Activated naive CD8-positive, alpha-beta T cell treated with anti-CD3 and anti-CD28 coated beads, Interleukin-2, amount 10 ng/mL, durations not matched to agents 7 days and 5 days (primary cell): Measurements from ENCODE around the gene TMED4. TPM values are rescaled to one million over a fixed set of nuclear protein-coding genes. Genes with fewer than 3 reads are reported as not detected.
A peak's percentile ranks its signal among the peaks of the same experiment; 100 is the strongest.
"Not testable (repeated sequence)": the region's sequence is repeated elsewhere in the genome, so short reads cannot be mapped to it uniquely, and the experiment has no call there.

ENCODE experiments used
- ATAC-seq: fragments of 150-1000 bp; cut with Tn5 transposase; one replicate; pipeline ENCODE4 v1.10.0; 2021; ENCODE audit warnings: low read depth, moderate library complexity
- POLR2A ChIA-PET: fragments of 350-600 bp; sonication (Branson Sonifier 250); formaldehyde crosslinking; loops from one replicate; lab custom pipeline; 2021; ENCODE audit warnings: antibody characterized with exemption; lab: Charles Lee
- DNase-seq: peaks from one replicate; pipeline ENCODE4 v3.0.0; 2021
- H3K27ac Mint-ChIP-seq: one replicate; pipeline ENCODE4 v1.8.0; 2022; ENCODE audit warnings: mild to moderate bottlenecking, mixed read lengths
- H3K27me3 Mint-ChIP-seq: one replicate; pipeline ENCODE4 v1.8.0; 2022; ENCODE audit warnings: mild to moderate bottlenecking, moderate library complexity, mixed read lengths
- H3K36me3 Mint-ChIP-seq: one replicate; pipeline ENCODE4 v1.8.0; 2021; ENCODE audit warnings: mild to moderate bottlenecking, mixed read lengths
- H3K4me1 Mint-ChIP-seq: one replicate; pipeline ENCODE4 v1.8.0; 2021; ENCODE audit warnings: mixed read lengths
- H3K4me3 Mint-ChIP-seq: one replicate; pipeline ENCODE4 v1.8.0; 2022; ENCODE audit warnings: mild to moderate bottlenecking, moderate library complexity, mixed read lengths
- H3K9me3 Mint-ChIP-seq: one replicate; pipeline ENCODE4 v1.8.0; 2021; ENCODE audit warnings: mixed read lengths
- total RNA-seq, 2 experiments: library from RNA; stranded (reverse); gene quantifications; one replicate each; pipeline ENCODE4 v1.2.3, GENCODE V29; 2021

The TMED4 gene
- total RNA-seq, 2 experiments from 2014 or later: 91.4 to 94.3 TPM

DNA sequence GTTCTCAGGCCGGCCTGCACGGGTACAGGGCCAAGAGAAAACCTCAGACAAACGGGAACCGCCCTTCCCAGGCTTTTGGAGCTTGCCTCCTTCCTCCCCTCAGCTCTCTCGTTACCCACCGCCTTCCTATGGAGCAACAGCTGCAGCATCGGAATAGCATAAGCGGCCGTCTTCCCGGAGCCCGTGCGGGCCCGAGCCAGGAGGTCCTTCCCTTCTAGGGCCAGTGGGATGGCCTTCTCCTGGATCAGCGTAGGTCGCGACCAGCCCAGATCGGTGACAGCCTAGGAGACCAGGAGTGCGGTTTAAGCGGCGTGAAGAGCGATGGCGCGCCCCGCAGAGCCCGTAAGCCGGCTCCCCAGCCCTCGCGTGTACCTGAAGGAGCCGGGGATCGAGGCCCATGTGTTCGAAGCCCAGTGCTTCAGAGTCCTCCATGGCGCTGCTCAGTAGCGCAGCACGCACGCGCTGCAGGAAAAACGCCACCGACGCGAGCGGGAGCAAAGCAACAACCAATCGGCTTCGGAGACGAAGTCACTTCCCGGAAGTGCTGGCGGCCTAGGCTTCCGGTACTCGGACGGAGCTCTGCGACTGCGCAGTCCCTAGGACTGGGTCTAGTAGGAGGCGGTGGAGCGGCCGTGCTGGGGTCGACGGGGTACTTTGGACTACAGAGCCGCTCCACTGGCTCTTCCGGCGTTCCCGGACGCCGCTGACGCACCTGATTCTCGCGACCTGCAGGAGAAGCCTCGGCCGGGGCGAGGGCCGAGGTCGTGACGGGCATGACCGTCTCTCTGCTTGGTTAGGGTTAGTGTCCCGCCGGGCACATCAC lies 8.4 kb downstream of the TMED4 start, which contains the start of gene DDX56:
Gene DDX56, minus strand, starts transcription at position 445 of the 823 bp plus-strand sequence. Its CDS starts 13 bp downstream, at position 432.
- peak; percentile 90 for DNase-seq
- POLR2A ChIA-PET: interaction anchor here (0.5 to 2.5 kb wide), 17 partner anchors 8 to 402 kb away, joined by 3 to 25 read pairs (median 4); partner anchors contain the start of genes H2AZ2, NUDCD3, OGDH and PURB
- Mint-ChIP-seq H3K27me3 (no peaks in the 10 kb centered on the region), H3K4me3 (peak within 1 kb of the TSS; percentile 96), H3K36me3 (peaks cover 33% of the 10 kb centered on the region), H3K4me1 (peaks cover 23% of the 10 kb centered on the region), H3K27ac (peak within 1 kb of the TSS; percentile 95), H3K9me3 (no peaks in the 10 kb centered on the region)
- peak; percentile 97 for ATAC-seq

DNA sequence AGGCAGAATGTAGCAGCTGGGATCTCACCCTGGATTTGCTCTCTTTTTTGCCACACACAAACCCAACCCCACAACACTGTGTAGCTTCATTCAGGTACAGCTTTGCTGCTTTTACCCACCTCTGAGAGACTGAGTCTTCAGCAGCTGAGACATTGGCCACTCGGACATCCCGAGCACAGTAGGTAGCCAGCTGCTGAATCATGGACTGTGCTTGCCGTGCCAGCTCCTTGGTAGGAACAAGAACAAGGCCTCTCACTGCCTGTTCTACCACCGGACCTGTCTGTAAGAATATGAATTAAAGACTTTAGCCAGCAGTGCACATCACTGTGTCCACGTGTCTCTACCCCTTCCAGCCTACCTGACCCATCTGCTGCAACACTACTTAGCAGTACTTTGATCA lies 9.3 kb downstream of the TMED4 start:
- Mint-ChIP-seq H3K4me3 (peak overlapping the region; percentile 96), H3K27ac (peak overlapping the region; percentile 95), H3K36me3 (peaks cover 27% of the 10 kb centered on the region), H3K9me3 (no peaks in the 10 kb centered on the region), H3K4me1 (peaks cover 23% of the 10 kb centered on the region), H3K27me3 (no peaks in the 10 kb centered on the region)
- POLR2A ChIA-PET: interaction anchor here (1.0 to 2.5 kb wide), 7 partner anchors 7 to 539 kb away, joined by 3 to 25 read pairs (median 7); partner anchors contain the start of genes H2AZ2, NUDCD3, TBRG4 and TMED4
- DNase-seq (no peak), ATAC-seq (no peak)

DNA sequence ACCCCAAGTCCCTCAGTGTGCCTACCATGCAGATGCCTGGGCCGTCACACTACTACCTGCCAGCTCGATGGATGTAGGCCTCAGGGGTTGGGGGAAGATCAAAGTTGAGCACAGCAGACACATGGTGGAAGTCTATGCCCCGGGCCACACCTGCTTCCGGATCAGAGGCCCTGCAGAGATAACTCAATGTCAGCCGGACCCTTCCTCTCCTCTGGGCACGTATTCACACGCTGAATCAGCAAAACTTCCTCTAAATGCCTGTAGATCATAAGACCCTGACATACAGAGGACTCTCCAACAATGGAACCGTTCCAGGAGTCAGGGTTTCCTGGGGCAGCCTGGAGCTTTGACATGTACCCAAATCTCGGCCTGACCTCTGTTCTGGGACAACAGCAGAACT lies 12.1 kb downstream of the TMED4 start:
- Mint-ChIP-seq H3K4me3 (no peak overlapping the region), H3K36me3 (peaks cover 24% of the 10 kb centered on the region), H3K4me1 (peaks cover 22% of the 10 kb centered on the region), H3K9me3 (no peaks in the 10 kb centered on the region), H3K27me3 (no peaks in the 10 kb centered on the region), H3K27ac (no peak overlapping the region)
- DNase-seq (no peak), ATAC-seq (no peak)
- POLR2A ChIA-PET: interaction anchor here (1.5 kb wide), 1 partner anchor 12 kb away, joined by 4 read pairs; the partner anchor contains the start of gene TMED4

DNA sequence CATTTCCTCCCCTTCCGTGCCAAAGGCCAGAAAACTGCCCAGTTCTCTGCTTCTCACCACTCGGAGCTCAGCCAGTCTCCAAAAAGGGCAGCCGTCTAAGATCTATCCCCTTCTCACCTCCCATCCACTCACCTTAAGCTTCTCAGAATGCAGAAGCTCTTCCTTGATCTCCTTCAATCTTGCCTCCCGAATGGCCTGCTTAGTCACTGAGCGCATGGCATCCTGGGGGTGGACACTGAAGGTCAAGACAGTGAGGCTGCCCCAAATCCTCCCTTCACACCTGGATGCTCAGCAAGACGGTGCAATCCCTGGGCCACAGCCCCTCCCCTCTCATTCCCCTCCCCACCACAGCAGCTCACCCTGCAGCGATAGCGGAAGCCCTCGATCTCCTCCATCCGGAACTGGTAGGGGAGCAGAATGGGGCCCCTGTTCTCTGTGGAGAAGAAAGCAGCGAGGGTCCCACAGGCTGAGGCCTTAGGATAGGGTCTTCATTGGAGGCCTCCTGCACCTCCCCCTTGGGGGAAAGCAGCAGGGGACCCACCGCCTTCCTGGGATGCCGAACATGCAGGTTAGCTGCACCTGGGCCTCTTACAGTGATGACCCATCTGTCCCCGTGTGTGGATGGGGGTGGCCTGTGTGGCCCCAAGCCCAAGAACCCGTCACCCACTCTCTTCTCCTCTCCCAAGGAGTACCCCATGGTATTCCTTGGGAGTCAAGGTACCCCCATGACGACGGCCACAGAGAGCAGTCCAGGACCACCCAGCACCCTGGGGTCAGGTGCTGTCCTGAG lies 13.1 kb downstream of the TMED4 start:
- Mint-ChIP-seq H3K9me3 (no peaks in the 10 kb centered on the region), H3K4me3 (no peak overlapping the region), H3K36me3 (peaks cover 32% of the 10 kb centered on the region), H3K27me3 (no peaks in the 10 kb centered on the region), H3K4me1 (peaks cover 19% of the 10 kb centered on the region), H3K27ac (peak overlapping the region; percentile 40)
- ATAC-seq (no peak), DNase-seq (no peak)
- POLR2A ChIA-PET: no interaction called here

DNA sequence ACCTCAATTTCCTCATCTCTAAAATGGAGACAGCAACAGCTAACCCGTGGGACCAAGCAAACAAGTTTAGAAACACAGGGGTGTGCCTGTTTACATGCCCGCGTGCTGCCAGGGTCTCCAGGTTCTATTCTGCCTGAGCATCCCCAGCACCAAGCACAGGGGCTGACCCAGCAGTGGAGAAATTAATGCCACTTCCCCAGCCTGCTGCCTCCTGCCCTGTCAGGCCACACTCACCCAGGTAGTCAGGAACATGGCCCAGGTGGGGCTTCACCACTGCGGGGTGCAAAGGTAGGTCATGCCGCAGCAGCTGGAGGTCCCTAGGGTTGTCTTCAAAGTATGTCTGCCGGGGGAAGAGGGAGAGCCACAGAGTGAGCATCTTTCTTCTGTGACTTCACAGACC lies 14.1 kb downstream of the TMED4 start:
- Mint-ChIP-seq H3K27ac (no peak overlapping the region), H3K4me1 (peaks cover 15% of the 10 kb centered on the region), H3K4me3 (no peak overlapping the region), H3K9me3 (no peaks in the 10 kb centered on the region), H3K27me3 (no peaks in the 10 kb centered on the region), H3K36me3 (peaks cover 30% of the 10 kb centered on the region)
- DNase-seq (no peak), ATAC-seq (no peak)
- POLR2A ChIA-PET: no interaction called here

DNA sequence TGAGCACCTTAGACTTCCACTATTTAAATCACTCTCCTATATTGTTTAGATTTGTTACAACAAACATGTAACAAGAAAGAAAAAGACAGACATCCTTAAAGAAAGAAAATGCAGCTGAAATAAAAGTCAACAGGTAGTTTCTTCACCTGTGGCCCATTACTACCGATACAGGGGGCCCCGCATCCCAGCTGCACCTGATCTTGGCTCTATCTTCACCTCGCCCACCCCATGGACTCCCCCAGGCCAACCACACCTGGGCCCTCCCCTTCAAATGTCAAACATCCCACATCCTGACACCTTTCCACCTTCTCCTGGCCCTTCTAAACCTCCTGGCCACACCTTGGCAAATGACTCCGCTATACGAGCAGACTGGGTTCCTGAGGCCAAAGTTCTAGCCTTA lies 15.4 kb downstream of the TMED4 start:
- Mint-ChIP-seq H3K9me3 (no peaks in the 10 kb centered on the region), H3K27ac (no peak overlapping the region), H3K4me3 (no peak overlapping the region), H3K36me3 (peaks cover 24% of the 10 kb centered on the region), H3K27me3 (no peaks in the 10 kb centered on the region), H3K4me1 (peaks cover 9% of the 10 kb centered on the region)
- POLR2A ChIA-PET: no interaction called here
- ATAC-seq: no peak
- DNase-seq: no peak

DNA sequence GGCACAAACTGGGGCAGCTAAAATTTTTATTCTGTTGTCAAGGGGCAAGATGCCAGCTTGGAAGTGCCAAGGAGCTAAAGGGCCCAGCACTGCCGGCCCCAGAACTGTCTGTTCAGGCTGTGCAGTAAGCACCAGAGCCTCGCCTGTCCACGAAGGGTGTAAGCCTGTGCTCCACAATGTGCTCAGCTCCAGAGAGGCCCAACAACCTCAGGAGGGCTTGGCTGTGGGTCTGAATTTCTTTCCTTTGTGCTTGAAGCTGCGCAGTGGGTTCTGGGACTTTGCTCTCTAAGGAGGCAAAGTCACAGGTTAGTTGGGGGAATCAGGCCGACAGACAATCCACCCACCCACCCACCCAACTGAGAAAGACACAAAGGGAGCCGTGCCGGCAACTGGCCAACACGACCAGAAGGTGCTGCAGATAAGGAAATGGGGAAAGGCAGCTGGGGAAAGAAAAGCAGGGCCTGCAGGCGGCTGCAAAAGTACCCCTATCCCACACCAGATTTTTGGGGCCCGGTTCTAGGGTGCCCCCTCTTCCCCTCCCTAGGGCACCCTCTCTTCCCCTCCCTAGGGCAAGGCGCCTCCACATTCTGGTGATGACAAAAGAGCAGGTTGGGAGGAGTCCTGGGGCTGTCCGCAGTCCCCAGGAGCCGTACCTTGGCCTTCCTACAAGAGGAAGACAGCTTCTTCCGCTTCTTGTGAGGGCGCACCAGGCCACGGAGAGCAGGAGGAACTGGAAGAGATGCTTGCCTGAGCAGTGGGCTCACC lies 16.1 kb downstream of the TMED4 start:
- POLR2A ChIA-PET: interaction anchor here (0.6 to 2.0 kb wide), 7 partner anchors 8 to 577 kb away, joined by 3 to 16 read pairs (median 6); partner anchors contain the start of genes DDX56 and H2AZ2
- Mint-ChIP-seq H3K9me3 (no peaks in the 10 kb centered on the region), H3K36me3 (peaks cover 21% of the 10 kb centered on the region), H3K4me3 (no peak overlapping the region), H3K4me1 (peaks cover 9% of the 10 kb centered on the region), H3K27ac (peak overlapping the region; percentile 71), H3K27me3 (no peaks in the 10 kb centered on the region)
- ATAC-seq: peak; percentile 41
- no peak for DNase-seq

DNA sequence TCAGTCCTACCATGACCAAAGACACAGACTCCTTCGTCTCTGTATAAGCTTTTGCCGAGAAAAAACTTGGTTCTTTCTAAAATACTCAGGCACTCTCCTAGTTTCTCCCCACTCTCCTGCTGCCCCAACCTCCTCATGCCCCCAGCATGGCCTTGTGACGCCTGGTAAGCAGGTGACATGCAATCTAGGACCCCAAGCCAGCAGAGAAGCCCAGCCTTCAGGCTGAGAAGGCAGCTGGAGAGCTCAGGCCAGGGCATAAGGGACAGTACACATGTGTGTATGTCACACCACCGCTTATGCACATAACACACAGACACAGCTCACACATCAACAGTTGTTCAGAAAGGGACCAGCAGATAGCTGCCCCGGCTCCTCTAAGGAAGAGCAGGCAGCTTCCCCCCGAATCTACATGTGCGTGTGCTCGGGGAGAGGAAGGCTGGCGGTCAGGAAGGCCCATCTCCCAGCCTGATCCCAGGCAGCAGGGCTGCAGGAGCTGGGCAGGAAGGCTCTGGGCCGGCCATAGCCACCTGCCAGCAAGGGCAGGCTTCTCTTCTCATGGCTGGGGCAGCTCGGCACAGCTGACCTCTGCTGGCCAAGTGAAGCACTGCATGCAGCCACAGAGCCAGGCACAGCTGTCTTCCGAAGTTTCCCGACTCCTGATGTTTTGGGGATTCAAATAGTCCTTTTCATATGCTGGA lies 16.8 kb downstream of the TMED4 start:
- H3K4me3 Mint-ChIP-seq: no peak overlapping the region
- H3K27me3 Mint-ChIP-seq: no peaks in the 10 kb centered on the region
- DNase-seq (peak; percentile 77), ATAC-seq (peak; percentile 81)
- H3K4me1 Mint-ChIP-seq: peaks cover 9% of the 10 kb centered on the region
- no peaks in the 10 kb centered on the region for H3K9me3 Mint-ChIP-seq
- peak overlapping the region; percentile 71 for H3K27ac Mint-ChIP-seq
- POLR2A ChIA-PET: interaction anchor here (0.6 to 2.0 kb wide), 7 partner anchors 8 to 576 kb away, joined by 3 to 16 read pairs (median 6); partner anchors contain the start of genes DDX56 and H2AZ2
- H3K36me3 Mint-ChIP-seq: peaks cover 21% of the 10 kb centered on the region

DNA sequence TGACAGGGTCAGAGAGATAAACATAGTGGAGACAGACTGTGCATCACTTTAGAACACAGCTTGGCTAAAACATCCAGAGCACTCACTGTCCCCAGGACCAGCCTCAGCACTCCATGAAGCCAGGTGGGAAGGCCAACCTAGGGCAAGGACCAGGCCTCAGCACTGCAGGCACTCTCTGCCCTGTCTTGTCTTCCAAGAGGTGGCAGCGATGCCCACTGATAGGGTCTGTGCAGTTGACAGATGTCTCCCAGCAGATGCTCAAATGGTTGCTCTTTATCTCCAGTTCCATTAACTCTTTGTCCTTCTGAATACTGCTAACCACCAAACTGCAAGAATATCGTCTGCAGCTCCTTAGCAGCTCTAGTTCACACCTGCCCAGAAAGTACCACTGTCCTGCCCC lies 17.4 kb downstream of the TMED4 start:
- no peak overlapping the region for H3K4me3 Mint-ChIP-seq
- POLR2A ChIA-PET: interaction anchor here (1.4 to 2.0 kb wide), 4 partner anchors 9 to 323 kb away, joined by 6 to 16 read pairs (median 7); partner anchors contain the start of genes DDX56 and H2AZ2
- H3K27me3 Mint-ChIP-seq: no peaks in the 10 kb centered on the region
- no peaks in the 10 kb centered on the region for H3K9me3 Mint-ChIP-seq
- H3K4me1 Mint-ChIP-seq: peaks cover 9% of the 10 kb centered on the region
- H3K36me3 Mint-ChIP-seq: peaks cover 18% of the 10 kb centered on the region
- ATAC-seq (no peak), DNase-seq (no peak)
- no peak overlapping the region for H3K27ac Mint-ChIP-seq

DNA sequence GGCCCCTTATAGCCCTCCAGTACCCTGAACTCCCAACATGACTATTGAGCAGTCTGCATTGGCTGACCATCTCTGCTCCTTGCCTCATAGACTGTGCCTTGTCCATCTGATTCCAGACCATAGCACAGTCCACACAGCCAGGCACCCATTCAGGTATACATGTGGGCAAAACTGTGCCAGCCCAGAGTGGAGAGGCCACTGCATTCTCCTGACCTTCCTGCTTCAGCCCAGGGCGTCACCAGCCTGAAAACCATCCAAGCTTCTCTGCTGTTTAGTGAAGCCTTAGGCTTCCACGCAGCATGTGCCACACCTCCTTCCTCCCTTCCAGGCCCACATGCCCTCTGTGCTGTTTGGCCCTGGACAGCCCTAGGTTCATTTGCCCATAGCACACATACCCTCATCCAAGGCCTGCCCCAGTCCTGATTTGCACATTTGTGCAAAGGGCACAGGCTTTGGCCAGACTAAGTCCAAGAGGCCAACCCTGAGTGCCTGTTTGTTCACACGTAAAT lies 18.8 kb downstream of the TMED4 start:
- H3K4me1 Mint-ChIP-seq: peaks cover 6% of the 10 kb centered on the region

DNA sequence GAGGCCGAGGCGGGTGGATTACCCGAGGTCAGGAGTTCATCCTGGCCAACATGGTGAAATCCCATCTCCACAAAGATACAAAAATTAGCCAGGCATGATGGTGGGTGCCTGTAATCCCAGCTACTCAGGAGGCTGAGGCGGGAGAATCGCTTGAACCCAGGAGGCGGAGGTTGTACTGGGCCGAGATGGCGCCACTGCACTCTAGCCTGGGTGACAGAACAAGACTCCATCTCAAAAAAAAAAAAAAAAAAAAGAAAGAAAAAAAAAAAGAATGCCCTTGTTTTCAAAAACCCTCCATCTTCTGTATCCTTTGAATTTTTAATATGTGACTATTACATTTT lies 19.4 kb downstream of the TMED4 start:
- not testable (repeated sequence) for H3K4me3 Mint-ChIP-seq, H3K27ac Mint-ChIP-seq, H3K4me1 Mint-ChIP-seq, DNase-seq, H3K27me3 Mint-ChIP-seq, ATAC-seq, H3K9me3 Mint-ChIP-seq
- POLR2A ChIA-PET: interaction anchor here (0.7 kb wide), 1 partner anchor 72 kb away, joined by 5 read pairs; no protein-coding TSS in a partner anchor
- peaks cover 12% of the 10 kb centered on the region for H3K36me3 Mint-ChIP-seq

More for the DNA sequence above, 18.8 kb downstream of the TMED4 start:
- no peak for DNase-seq
- no peak for ATAC-seq
- H3K27ac Mint-ChIP-seq: no peak overlapping the region
- H3K9me3 Mint-ChIP-seq: no peaks in the 10 kb centered on the region
- no peak overlapping the region for H3K4me3 Mint-ChIP-seq
- POLR2A ChIA-PET: no interaction called here
- no peaks in the 10 kb centered on the region for H3K27me3 Mint-ChIP-seq
- H3K36me3 Mint-ChIP-seq: peaks cover 12% of the 10 kb centered on the region
